Activated T-helper 17 cell treated with anti-CD3 and anti-CD28 coated beads, Interleukin-2, amount 50 U/mL, for 72 hours (primary cell): ENCODE results near the gene PSAT1. TPM values are rescaled to one million over a fixed set of nuclear protein-coding genes. Genes with fewer than 3 reads are reported as not detected.
"Not testable (repeated sequence)": the region's sequence is repeated elsewhere in the genome, so short reads cannot be mapped to it uniquely, and the experiment has no call there.

Experiments used
- ATAC-seq: fragments of 150-1000 bp; cut with Tn5 transposase; replicated peaks from 2 replicates; pipeline ENCODE4 v1.10.0; 2021; ENCODE audit warnings: mild to moderate bottlenecking, moderate library complexity
- H3K27ac Mint-ChIP-seq: one replicate; pipeline ENCODE4 v1.8.0; 2022; ENCODE audit warnings: mixed read lengths
- H3K27me3 Mint-ChIP-seq: one replicate; pipeline ENCODE4 v1.8.0; 2022; ENCODE audit warnings: mixed read lengths
- H3K36me3 Mint-ChIP-seq: one replicate; pipeline ENCODE4 v1.8.0; 2022; ENCODE audit warnings: low read depth, mild to moderate bottlenecking, mixed read lengths
- H3K4me1 Mint-ChIP-seq: one replicate; pipeline ENCODE4 v1.8.0; 2022; ENCODE audit warnings: mixed read lengths
- H3K4me3 Mint-ChIP-seq: one replicate; pipeline ENCODE4 v1.8.0; 2022; ENCODE audit warnings: mild to moderate bottlenecking, mixed read lengths
- H3K9me3 Mint-ChIP-seq: one replicate; pipeline ENCODE4 v1.8.0; 2022; ENCODE audit warnings: mixed read lengths
- total RNA-seq, 2 donors: library from RNA; stranded (reverse); gene quantifications; one replicate each; pipeline ENCODE4 v1.2.3, GENCODE V29; 2022

PSAT1 gene
- total RNA-seq = 10 to 100 TPM; 14.1 to 62.2 TPM

GRCh38 chr9:78296893-78297671 lies at the start of gene PSAT1:
Gene PSAT1, plus strand, starts transcription at chr9:78297125. Its CDS starts 86 bp downstream, at chr9:78297211.
- Mint-ChIP-seq H3K27ac (peak within 1 kb of the TSS; percentile 70), H3K36me3 (peaks cover 29% of the 10 kb centered on the region), H3K27me3 (no peaks in the 10 kb centered on the region), H3K4me1 (peaks cover 5% of the 10 kb centered on the region), H3K9me3 (no peaks in the 10 kb centered on the region), H3K4me3 (peak within 1 kb of the TSS; percentile 85)
- ATAC-seq = peak; percentile 97

GRCh38 chr9:78248635-78249034 lies 48.3 kb upstream of the PSAT1 start:
- no peaks in the 10 kb centered on the region for H3K4me1 Mint-ChIP-seq
- H3K9me3 Mint-ChIP-seq = no peaks in the 10 kb centered on the region
- H3K36me3 Mint-ChIP-seq = peaks cover 76% of the 10 kb centered on the region
- H3K27me3 Mint-ChIP-seq = no peaks in the 10 kb centered on the region
- H3K27ac Mint-ChIP-seq = no peak overlapping the region
- H3K4me3 Mint-ChIP-seq = no peak overlapping the region
- no peak for ATAC-seq

GRCh38 chr9:78249542-78249941 lies 47.4 kb upstream of the PSAT1 start:
- no peak overlapping the region for H3K4me3 Mint-ChIP-seq
- no peak overlapping the region for H3K27ac Mint-ChIP-seq
- H3K27me3 Mint-ChIP-seq = no peaks in the 10 kb centered on the region
- H3K9me3 Mint-ChIP-seq = no peaks in the 10 kb centered on the region
- H3K36me3 Mint-ChIP-seq = peaks cover 79% of the 10 kb centered on the region
- no peak for ATAC-seq
- H3K4me1 Mint-ChIP-seq = no peaks in the 10 kb centered on the region

- no peak overlapping the region for H3K27ac Mint-ChIP-seq
- no peaks in the 10 kb centered on the region for H3K4me1 Mint-ChIP-seq
- no peaks in the 10 kb centered on the region for H3K27me3 Mint-ChIP-seq
- no peaks in the 10 kb centered on the region for H3K9me3 Mint-ChIP-seq
- H3K4me3 Mint-ChIP-seq = no peak overlapping the region
- H3K36me3 Mint-ChIP-seq = peaks cover 80% of the 10 kb centered on the region
- ATAC-seq = no peak
These were observed 44.3 kb upstream of the PSAT1 start for GRCh38 chr9:78252616-78253015.

- Mint-ChIP-seq H3K27ac (no peak overlapping the region), H3K4me1 (no peaks in the 10 kb centered on the region), H3K27me3 (no peaks in the 10 kb centered on the region), H3K4me3 (no peak overlapping the region), H3K9me3 (no peaks in the 10 kb centered on the region), H3K36me3 (peaks cover 75% of the 10 kb centered on the region)
- ATAC-seq = no peak
These were observed 43.6 kb upstream of the PSAT1 start for GRCh38 chr9:78253285-78253684.

- no peak for ATAC-seq
- Mint-ChIP-seq H3K9me3 (no peaks in the 10 kb centered on the region), H3K4me1 (no peaks in the 10 kb centered on the region), H3K27me3 (no peaks in the 10 kb centered on the region), H3K27ac (no peak overlapping the region), H3K4me3 (no peak overlapping the region), H3K36me3 (peaks cover 33% of the 10 kb centered on the region)
These were observed 35.4 kb upstream of the PSAT1 start for GRCh38 chr9:78261403-78262001.

- no peaks in the 10 kb centered on the region for H3K9me3 Mint-ChIP-seq
- no peaks in the 10 kb centered on the region for H3K27me3 Mint-ChIP-seq
- no peak overlapping the region for H3K27ac Mint-ChIP-seq
- H3K4me3 Mint-ChIP-seq = no peak overlapping the region
- peaks cover 33% of the 10 kb centered on the region for H3K36me3 Mint-ChIP-seq
- H3K4me1 Mint-ChIP-seq = no peaks in the 10 kb centered on the region
- ATAC-seq = no peak
These were observed 34.3 kb upstream of the PSAT1 start for GRCh38 chr9:78262655-78263054.

- no peaks in the 10 kb centered on the region for H3K4me1 Mint-ChIP-seq
- H3K4me3 Mint-ChIP-seq = no peak overlapping the region
- H3K27me3 Mint-ChIP-seq = no peaks in the 10 kb centered on the region
- ATAC-seq = no peak
- no peak overlapping the region for H3K27ac Mint-ChIP-seq
- H3K36me3 Mint-ChIP-seq = peaks cover 68% of the 10 kb centered on the region
- H3K9me3 Mint-ChIP-seq = no peaks in the 10 kb centered on the region
These were observed 29.0 kb upstream of the PSAT1 start for GRCh38 chr9:78267889-78268288.

GRCh38 chr9:78269784-78270183 lies 27.1 kb upstream of the PSAT1 start:
- Mint-ChIP-seq H3K9me3 (no peaks in the 10 kb centered on the region), H3K4me3 (no peak overlapping the region), H3K36me3 (peaks cover 64% of the 10 kb centered on the region), H3K27ac (no peak overlapping the region), H3K4me1 (no peaks in the 10 kb centered on the region), H3K27me3 (no peaks in the 10 kb centered on the region)
- ATAC-seq = no peak

- no peak for ATAC-seq
- H3K36me3 Mint-ChIP-seq = peaks cover 39% of the 10 kb centered on the region
- H3K4me3 Mint-ChIP-seq = no peak overlapping the region
- no peaks in the 10 kb centered on the region for H3K4me1 Mint-ChIP-seq
- no peaks in the 10 kb centered on the region for H3K9me3 Mint-ChIP-seq
- no peaks in the 10 kb centered on the region for H3K27me3 Mint-ChIP-seq
- H3K27ac Mint-ChIP-seq = no peak overlapping the region
These were observed 24.6 kb upstream of the PSAT1 start for GRCh38 chr9:78272307-78272706.

GRCh38 chr9:78273761-78274160 lies 23.2 kb upstream of the PSAT1 start:
- no peak overlapping the region for H3K4me3 Mint-ChIP-seq
- H3K27me3 Mint-ChIP-seq = no peaks in the 10 kb centered on the region
- H3K4me1 Mint-ChIP-seq = no peaks in the 10 kb centered on the region
- no peaks in the 10 kb centered on the region for H3K9me3 Mint-ChIP-seq
- peaks cover 25% of the 10 kb centered on the region for H3K36me3 Mint-ChIP-seq
- H3K27ac Mint-ChIP-seq = no peak overlapping the region
- no peak for ATAC-seq

GRCh38 chr9:78278177-78278777 lies 18.6 kb upstream of the PSAT1 start:
- Mint-ChIP-seq H3K27ac (no peak overlapping the region), H3K36me3 (no peaks in the 10 kb centered on the region), H3K9me3 (no peaks in the 10 kb centered on the region), H3K4me1 (no peaks in the 10 kb centered on the region), H3K27me3 (no peaks in the 10 kb centered on the region), H3K4me3 (no peak overlapping the region)
- no peak for ATAC-seq

- Mint-ChIP-seq H3K36me3 (no peaks in the 10 kb centered on the region), H3K4me1 (no peaks in the 10 kb centered on the region), H3K9me3 (peaks cover 1% of the 10 kb centered on the region), H3K27me3 (no peaks in the 10 kb centered on the region), H3K27ac (no peak overlapping the region), H3K4me3 (no peak overlapping the region)
- ATAC-seq = no peak
These were observed 18.1 kb upstream of the PSAT1 start for GRCh38 chr9:78278801-78279200.

GRCh38 chr9:78280982-78281668 lies 15.8 kb upstream of the PSAT1 start:
- H3K4me3 Mint-ChIP-seq = no peak overlapping the region
- no peak overlapping the region for H3K27ac Mint-ChIP-seq
- H3K9me3 Mint-ChIP-seq = peaks cover 3% of the 10 kb centered on the region
- no peaks in the 10 kb centered on the region for H3K27me3 Mint-ChIP-seq
- ATAC-seq = no peak
- H3K36me3 Mint-ChIP-seq = no peaks in the 10 kb centered on the region
- no peaks in the 10 kb centered on the region for H3K4me1 Mint-ChIP-seq

- ATAC-seq, H3K9me3 Mint-ChIP-seq, H3K27me3 Mint-ChIP-seq: not testable (repeated sequence)
These were observed 12.7 kb upstream of the PSAT1 start for GRCh38 chr9:78284181-78284580.

More at GRCh38 chr9:78284181-78284580, 12.7 kb upstream of the PSAT1 start:
- H3K36me3 Mint-ChIP-seq, H3K27ac Mint-ChIP-seq, H3K4me3 Mint-ChIP-seq, H3K4me1 Mint-ChIP-seq: not testable (repeated sequence)
